Measurements from ENCODE around the gene PRKAR1B. TPM values are rescaled to one million over a fixed set of nuclear protein-coding genes. Genes with fewer than 3 reads are reported as not detected.

Gene PRKAR1B
- total RNA-seq, 2 donors from 2014 or later = 15.6 to 18.4 TPM

DNA sequence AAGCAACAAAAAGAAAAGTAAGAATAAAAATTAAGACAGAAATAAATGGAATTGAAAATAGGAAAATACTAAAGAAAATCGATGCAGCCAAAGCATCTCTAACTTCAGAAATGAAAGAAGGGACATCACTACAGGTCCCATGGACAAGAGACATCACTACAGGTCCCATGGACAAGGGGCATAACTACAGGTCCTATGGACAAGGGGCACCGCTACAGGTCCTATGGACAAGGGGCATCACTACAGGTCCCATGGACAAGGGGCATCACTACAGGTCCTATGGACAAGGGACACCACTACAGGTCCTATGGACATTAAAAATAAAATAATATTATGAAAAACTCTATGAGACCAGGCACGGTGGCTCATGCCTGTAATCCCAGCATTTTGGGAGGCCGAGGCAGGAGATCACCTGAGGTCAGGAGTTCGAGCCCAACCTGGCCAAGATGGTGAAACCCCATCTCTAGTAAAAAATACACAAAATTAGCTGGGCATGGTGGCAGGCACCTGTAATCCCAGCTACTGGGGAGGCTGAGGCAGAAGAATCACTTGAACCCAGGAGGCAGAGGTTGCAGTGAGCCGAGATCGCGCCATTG lies 101.6 kb downstream of the PRKAR1B start:
- H3K4me3 ChIP-seq = no peak overlapping the region
- TF ChIP-seq, protein P1, sequence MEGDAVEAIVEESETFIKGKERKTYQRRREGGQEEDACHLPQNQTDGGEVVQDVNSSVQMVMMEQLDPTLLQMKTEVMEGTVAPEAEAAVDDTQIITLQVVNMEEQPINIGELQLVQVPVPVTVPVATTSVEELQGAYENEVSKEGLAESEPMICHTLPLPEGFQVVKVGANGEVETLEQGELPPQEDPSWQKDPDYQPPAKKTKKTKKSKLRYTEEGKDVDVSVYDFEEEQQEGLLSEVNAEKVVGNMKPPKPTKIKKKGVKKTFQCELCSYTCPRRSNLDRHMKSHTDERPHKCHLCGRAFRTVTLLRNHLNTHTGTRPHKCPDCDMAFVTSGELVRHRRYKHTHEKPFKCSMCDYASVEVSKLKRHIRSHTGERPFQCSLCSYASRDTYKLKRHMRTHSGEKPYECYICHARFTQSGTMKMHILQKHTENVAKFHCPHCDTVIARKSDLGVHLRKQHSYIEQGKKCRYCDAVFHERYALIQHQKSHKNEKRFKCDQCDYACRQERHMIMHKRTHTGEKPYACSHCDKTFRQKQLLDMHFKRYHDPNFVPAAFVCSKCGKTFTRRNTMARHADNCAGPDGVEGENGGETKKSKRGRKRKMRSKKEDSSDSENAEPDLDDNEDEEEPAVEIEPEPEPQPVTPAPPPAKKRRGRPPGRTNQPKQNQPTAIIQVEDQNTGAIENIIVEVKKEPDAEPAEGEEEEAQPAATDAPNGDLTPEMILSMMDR (IDR thresholded peaks at IDR 0.05) = no peak
- no peaks in the 10 kb centered on the region for H3K36me3 ChIP-seq
- no peaks in the 10 kb centered on the region for H3K27me3 ChIP-seq (replicated peaks; ENCODE audit: insufficient read depth)
- peaks cover 17% of the 10 kb centered on the region for H3K9me3 ChIP-seq
- H3K27ac ChIP-seq = no peak overlapping the region
- no peak for DNase-seq (ENCODE audit: low spot score)
- no peak for ATAC-seq (ENCODE audit: insufficient number of reproducible peaks, low FRiP score, low read depth)
- H3K4me1 ChIP-seq (ENCODE audit: control insufficient read depth in 1 of 2, low read depth in 2 of 2) = no peaks in the 10 kb centered on the region

- peaks cover 22% of the 10 kb centered on the region for H3K9me3 ChIP-seq
- H3K27me3 ChIP-seq (replicated peaks; ENCODE audit: insufficient read depth) = no peaks in the 10 kb centered on the region
- H3K36me3 ChIP-seq = no peaks in the 10 kb centered on the region
- ATAC-seq (ENCODE audit: insufficient number of reproducible peaks, low FRiP score, low read depth) (no peak), DNase-seq (ENCODE audit: low spot score) (no peak)
- no peak overlapping the region for H3K4me3 ChIP-seq
- TF ChIP-seq, protein P1 (IDR thresholded peaks at IDR 0.05) = no peak
- H3K4me1 ChIP-seq (ENCODE audit: control insufficient read depth in 1 of 2, low read depth in 2 of 2) = no peaks in the 10 kb centered on the region
- H3K27ac ChIP-seq = no peak overlapping the region
Observed at GRCh38 chr7:623464-623863, 103.6 kb downstream of the PRKAR1B start.

DNA sequence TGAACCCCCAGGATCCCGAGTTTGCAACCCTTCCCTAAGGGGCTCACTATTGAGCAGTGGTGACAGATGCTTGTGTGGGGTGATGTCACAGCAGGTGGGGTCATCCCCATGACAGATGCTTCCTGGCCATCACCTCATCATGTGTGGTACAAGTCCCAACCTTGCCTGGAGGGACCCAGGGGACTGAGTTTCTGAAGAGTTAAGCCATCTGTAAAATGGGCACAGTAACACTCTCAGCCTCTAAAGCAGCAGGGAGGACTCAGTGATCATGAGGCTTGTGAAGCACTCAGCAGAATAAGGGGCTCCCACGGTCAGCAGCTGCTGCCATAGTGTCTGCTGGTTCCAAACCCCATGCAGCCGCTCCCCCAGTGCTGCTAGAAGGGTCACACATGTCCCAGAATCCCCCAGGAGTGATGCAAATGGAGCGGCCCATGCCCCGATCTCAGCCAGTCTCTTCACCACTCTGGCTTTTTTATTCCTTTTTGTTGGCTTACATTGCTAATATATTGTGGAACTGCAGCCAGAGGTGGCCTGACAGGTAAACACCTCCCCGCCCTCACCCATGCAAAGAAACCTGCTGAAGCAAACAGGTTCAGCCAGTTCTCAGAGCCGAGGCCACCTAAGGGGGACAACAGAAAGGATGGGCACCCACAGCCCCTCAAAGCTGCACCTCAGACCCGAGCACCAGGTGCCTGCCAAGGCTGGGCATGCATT lies 105.4 kb downstream of the PRKAR1B start:
- TF ChIP-seq, protein P1 (IDR thresholded peaks at IDR 0.05) = no peak
- Histone ChIP-seq H3K27me3 (replicated peaks; ENCODE audit: insufficient read depth) (no peaks in the 10 kb centered on the region), H3K27ac (no peak overlapping the region), H3K4me3 (no peak overlapping the region), H3K36me3 (no peaks in the 10 kb centered on the region), H3K9me3 (peaks cover 22% of the 10 kb centered on the region), H3K4me1 (ENCODE audit: control insufficient read depth in 1 of 2, low read depth in 2 of 2) (no peaks in the 10 kb centered on the region)
- ATAC-seq (ENCODE audit: insufficient number of reproducible peaks, low FRiP score, low read depth) = no peak
- no peak for DNase-seq (ENCODE audit: low spot score)

GRCh38 chr7:620885-621284 lies 106.2 kb downstream of the PRKAR1B start:
- Histone ChIP-seq H3K36me3 (no peaks in the 10 kb centered on the region), H3K27ac (no peak overlapping the region), H3K9me3 (peaks cover 22% of the 10 kb centered on the region), H3K4me3 (no peak overlapping the region), H3K27me3 (replicated peaks; ENCODE audit: insufficient read depth) (no peaks in the 10 kb centered on the region), H3K4me1 (ENCODE audit: control insufficient read depth in 1 of 2, low read depth in 2 of 2) (no peaks in the 10 kb centered on the region)
- TF ChIP-seq, protein P1 (IDR thresholded peaks at IDR 0.05) = no peak
- no peak for ATAC-seq (ENCODE audit: insufficient number of reproducible peaks, low FRiP score, low read depth)
- no peak for DNase-seq (ENCODE audit: low spot score)

DNA sequence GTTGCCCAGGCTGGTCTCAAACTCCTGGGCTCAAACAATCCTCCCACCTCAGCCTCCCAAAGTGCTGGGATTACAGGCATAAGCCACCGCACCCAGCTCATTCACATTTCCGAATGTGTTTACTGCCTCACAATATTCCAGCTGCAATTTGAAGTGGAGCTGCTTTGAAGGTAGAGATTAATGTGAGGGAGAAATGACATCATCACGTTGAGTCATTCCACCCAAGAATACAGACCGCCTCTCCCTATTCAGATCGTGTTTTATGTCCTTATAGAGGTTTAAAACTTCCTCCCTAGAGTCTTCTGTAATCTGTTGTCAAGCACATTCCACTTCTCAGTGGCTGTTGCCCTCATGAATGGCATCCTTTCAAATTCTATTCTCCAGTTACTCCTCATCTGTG lies 107.0 kb downstream of the PRKAR1B start:
- no peak for DNase-seq (ENCODE audit: low spot score)
- H3K4me1 ChIP-seq (ENCODE audit: control insufficient read depth in 1 of 2, low read depth in 2 of 2) = no peaks in the 10 kb centered on the region
- TF ChIP-seq, protein P1 (IDR thresholded peaks at IDR 0.05) = no peak
- H3K9me3 ChIP-seq = peaks cover 15% of the 10 kb centered on the region
- H3K27ac ChIP-seq = no peak overlapping the region
- ATAC-seq (ENCODE audit: insufficient number of reproducible peaks, low FRiP score, low read depth) = no peak
- no peaks in the 10 kb centered on the region for H3K36me3 ChIP-seq
- H3K4me3 ChIP-seq = no peak overlapping the region
- no peaks in the 10 kb centered on the region for H3K27me3 ChIP-seq (replicated peaks; ENCODE audit: insufficient read depth)

Measured in thoracic aorta (tissue), 2 donors.